GM21737 (cell line): ENCODE results near the gene BTBD9.
A peak's percentile ranks its signal among the peaks of the same experiment; 100 is the strongest.

ENCODE experiments used
- ATAC-seq: cut with Tn5 transposase; IDR thresholded peaks from one replicate; pipeline ENCODE4 v1.9.1; 2021; ENCODE audit warnings: mild to moderate bottlenecking, moderate library complexity; ENCODE audit not compliant: unreplicated experiment

Gene BTBD9

GRCh38 chr6:38599966-38600550 lies 39.7 kb downstream of the BTBD9 start:
- no peak for ATAC-seq

DNA sequence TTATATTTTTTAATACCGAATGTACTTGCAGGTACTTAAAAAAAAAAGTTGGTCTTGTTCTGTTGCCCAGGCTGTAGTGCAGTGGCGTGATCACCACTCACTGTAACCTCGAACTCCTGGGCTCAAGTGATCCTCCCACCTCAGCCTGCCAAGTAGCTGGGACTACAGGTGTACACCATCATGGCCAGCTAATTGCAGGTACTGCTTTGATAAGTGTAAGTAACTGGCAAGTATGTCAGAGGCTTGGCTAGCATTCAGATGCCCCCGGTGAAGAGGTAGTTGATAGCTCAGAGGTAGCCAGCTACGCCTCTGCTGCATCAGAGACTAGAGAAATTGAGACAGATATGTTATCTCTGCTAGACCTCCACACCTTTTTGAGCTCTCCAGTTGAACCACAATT lies 40.5 kb downstream of the BTBD9 start:
- no peak for ATAC-seq

GRCh38 chr6:38593998-38594665 lies 45.6 kb downstream of the BTBD9 start:
- no peak for ATAC-seq

DNA sequence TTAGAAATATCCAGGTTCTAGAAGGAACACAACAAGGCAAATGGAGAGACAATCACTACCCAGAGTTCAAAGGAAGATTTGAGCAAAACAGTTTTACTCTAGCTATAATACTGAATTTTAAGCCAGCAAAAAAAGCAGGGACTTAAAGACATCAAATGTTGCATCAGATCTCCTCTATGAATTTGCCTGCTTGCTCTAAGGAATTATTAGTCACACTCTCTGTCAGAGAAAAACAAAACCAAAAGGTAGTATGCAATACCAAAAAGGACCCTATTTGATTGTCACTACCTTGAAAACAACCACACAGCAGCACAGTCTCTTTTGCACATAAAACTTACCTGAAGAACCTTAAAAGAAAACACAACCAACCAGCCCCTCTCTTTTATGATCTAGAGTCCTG lies 46.3 kb downstream of the BTBD9 start:
- no peak for ATAC-seq

DNA sequence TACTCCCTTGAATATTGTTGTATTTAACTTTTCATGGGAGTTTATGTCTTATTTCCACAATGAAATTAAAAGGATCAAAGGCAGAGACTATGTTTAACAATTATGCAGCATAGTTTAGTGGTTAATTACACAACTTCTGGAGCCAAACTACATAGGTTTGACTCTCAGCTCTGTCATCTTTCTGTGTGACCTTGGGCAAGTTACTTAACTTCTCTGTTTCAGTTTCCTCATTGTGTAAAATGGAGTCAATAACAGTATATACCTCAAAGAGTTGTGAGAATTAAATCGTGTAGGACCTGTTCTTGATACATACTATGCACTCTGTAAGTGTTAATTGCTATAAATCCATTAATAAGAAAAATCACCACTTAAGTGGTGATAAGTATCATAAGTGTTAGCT lies 48.3 kb downstream of the BTBD9 start:
- no peak for ATAC-seq

DNA sequence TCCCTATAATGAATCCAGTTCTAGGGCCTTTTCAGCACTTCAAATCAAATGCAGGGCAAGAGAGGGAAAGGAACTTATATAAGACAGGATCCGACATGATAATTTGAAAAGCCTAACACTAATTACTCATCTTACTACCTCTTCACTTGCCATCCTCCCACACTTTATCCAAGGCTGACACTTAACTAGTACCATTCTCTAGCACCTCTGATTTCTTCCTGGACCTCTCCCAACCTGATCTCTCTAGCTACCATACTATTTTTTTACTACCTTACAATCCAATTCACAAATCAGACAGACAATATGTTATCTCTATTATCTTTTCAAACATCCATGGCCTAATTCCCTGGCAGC lies 50.4 kb downstream of the BTBD9 start:
- no peak for ATAC-seq

DNA sequence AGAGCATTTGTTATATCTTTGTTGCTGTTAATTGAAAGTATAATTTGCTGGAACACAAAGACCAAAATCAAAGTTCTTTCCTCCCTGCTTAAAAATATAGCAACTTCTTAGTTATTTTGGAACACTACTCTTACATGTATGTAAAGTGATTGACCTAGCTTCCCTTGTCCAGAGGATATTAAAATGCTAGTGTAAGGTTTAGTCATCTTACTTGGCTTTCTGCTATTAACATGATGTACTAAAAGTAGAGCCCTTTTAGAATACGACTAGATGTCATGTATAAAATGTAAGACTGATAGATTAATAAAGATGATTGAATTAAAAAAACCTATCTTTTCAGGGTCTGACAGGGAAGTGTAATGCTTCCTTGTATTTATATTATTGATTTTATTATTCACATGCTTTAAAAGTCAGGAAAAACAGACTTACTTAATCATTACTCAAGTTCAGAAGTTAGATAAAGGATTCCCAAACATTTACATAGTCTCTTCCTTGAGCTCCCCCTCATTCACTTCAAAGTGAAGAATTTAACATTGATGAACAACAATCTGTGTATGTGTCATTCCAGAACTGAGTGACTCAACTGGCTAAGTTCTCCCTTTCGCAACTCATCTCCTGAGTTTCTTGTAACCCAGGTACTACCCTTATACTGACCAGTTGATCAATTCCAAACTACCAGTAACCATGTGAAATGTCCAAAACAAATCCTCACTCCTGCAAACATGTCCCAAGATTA lies 50.9 kb downstream of the BTBD9 start:
- ATAC-seq = no peak

- no peak for ATAC-seq
Measured at GRCh38 chr6:38587766-38588362, 51.9 kb downstream of the BTBD9 start.

DNA sequence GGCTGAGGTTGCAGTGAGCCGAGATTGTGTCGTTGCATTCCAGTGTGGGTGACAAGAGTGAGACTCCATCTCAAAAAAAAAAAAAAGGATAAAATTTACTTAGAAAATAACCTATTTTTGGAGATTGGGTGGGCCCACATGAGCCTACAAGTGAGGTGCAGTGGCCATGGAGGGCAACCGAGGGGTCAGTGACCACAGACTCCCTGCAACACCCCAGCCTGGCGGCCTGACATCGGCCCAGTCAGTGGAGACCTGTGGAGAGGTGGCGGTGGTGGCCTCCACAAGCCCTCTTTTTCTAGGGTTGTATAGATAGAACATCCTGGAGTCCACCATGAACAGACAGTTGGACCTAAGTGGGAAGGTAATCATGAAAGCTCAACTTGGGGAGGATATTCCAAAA lies 52.7 kb downstream of the BTBD9 start:
- ATAC-seq = no peak

DNA sequence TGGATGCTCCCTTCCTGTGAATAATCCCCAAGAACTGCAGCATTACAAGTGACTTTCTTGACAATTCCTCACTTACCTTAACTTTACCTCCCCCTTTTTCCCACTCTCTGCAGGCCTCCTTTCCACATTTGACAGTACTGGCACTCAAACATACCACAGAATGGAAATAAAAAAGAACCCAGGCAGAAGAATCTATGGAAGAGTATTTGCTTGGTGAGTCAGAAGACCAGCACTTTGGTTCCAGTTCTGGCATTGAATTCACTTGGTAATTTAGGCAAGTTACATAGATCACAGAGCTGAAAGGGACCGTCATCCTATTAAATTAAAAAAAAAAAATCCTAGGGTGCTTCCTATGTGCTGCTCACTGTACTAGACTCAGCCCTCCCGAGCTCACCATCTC lies 55.0 kb downstream of the BTBD9 start:
- no peak for ATAC-seq

- no peak for ATAC-seq
Measured at GRCh38 chr6:38583523-38583922, 56.2 kb downstream of the BTBD9 start.

GRCh38 chr6:38580030-38580429 lies 59.7 kb downstream of the BTBD9 start:
- ATAC-seq = no peak

DNA sequence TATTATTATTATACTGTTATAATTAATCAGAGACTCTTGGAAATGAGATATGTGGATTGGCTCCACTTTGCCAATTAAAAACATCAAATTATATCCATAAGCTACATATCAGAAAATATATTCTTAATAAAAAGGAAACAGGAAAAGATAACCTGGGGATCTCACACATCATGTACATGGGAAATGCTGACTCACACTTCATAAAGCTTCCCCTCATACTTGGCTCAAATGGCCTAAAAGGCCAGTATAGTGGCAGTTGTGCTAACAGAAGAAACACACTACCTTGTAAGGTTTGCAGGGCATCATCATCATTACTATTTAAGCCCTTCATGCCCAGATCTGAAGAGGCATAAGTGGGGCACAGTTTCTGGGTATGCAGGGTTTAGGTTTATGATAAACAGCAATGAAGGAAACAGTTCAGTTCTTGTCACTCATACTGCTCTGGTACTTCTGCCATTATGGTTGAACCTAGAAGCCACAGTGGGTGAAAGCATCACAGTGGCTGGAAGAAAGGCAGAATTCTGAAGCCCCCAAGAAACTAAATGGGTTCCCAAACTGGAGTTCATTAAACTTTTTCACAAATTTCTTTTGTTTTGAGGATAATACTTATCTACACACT lies 60.6 kb downstream of the BTBD9 start:
- no peak for ATAC-seq

DNA sequence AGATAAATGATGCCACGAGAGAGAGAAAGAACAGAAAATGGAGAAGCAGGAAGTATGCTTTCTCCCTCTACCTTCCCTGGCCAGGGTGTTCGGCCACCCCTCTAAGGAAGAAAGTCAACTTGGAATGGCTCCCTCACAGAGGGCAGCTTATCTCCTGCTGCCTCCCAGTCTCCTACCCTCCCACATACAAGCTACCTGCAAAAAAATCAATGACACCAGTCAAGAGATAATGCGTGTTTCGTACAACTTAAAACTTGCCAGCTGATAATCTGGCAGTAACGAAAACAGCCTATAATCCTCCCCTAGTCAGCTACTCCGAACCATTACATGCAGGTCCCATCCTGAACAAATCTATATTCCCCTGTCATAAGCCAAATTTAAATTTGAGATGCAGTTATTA lies 61.7 kb downstream of the BTBD9 start:
- ATAC-seq = no peak

GRCh38 chr6:38577492-38577891 lies 62.2 kb downstream of the BTBD9 start:
- ATAC-seq = no peak

GRCh38 chr6:38573801-38574395 lies 65.8 kb downstream of the BTBD9 start:
- no peak for ATAC-seq

DNA sequence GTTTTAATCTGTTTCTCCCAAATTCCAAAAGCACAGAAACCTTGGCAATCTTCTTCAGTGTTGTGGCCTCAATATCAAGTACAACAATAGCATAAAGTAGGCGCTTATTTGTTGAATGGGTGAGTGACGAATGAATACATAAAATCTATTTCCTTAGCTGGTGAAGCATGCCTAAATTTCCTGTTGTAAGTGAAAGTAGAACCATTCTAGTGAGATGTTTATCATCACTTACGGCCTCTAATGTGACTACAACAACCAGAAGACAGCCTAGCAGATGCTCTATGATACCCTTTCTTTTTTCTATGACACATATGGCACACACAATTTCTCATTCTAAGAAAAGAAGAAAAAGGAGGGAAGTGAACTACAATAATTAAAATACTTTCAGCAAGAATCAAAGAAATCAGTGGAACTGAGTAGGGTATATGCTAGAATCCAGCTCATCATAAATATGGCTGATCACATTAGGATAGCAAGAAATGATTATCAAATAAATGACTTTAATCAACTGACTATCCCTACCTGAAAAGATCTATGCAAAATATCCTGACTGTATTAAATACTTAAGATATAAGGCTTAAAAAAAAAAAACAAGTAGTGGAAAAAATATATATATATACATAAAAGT lies 67.4 kb downstream of the BTBD9 start:
- ATAC-seq = peak; percentile 59

GRCh38 chr6:38571721-38572120 lies 68.0 kb downstream of the BTBD9 start:
- ATAC-seq = no peak

- ATAC-seq = no peak
Measured at GRCh38 chr6:38570750-38571149, 69.0 kb downstream of the BTBD9 start.

DNA sequence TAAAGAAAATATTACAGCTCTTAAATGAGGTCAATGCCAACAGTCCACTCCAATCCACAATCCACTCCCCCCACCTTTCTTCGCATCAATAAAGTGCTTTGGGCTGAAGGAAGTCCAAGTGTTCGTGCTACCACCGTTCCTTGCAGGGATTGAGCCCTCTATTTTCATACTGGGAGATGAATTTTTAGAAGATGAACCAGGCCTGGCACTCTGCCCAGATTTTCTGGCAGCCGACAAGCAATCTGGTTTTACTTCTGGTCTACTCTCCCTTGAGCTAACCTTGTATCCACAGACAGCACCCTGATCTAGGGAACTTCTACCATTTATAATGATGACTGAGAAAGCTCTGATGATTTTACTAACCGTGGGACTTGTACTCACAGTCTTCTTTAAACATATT lies 72.3 kb downstream of the BTBD9 start:
- ATAC-seq = no peak
